Epidermal melanocyte (primary cell): ENCODE data around the gene NNT.
"Not testable (repeated sequence)": the region's sequence is repeated elsewhere in the genome, so short reads cannot be mapped to it uniquely, and the experiment has no call there.

Source experiments
- DNase-seq: peaks from one replicate; pipeline ENCODE4 v3.0.0; 2011; ENCODE audit warnings: low spot score; ENCODE audit not compliant: insufficient read length

The NNT gene

DNA sequence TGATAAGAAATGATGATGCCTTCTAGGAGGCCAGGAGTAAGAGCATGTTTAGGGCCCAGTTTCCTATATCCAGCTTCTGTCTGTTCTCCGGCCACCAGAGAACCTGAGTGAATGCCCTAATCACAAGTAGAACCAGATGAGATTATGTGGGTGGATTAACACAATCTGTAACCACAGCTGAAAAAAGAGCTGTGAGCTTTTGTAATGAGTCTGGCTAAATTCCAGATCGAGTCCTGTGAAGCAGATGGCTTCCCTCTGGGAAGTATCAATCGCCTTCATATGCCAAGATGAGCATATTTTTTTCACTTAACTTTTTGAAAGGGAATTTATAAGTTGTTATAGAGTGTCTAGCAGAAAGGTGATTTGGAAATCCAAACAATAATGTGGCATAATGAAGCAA, 99.8 kb downstream of the NNT start:
- no peak for DNase-seq

GRCh38 chr5:43704243-43704642, 101.3 kb downstream of the NNT start:
- DNase-seq = no peak

DNA sequence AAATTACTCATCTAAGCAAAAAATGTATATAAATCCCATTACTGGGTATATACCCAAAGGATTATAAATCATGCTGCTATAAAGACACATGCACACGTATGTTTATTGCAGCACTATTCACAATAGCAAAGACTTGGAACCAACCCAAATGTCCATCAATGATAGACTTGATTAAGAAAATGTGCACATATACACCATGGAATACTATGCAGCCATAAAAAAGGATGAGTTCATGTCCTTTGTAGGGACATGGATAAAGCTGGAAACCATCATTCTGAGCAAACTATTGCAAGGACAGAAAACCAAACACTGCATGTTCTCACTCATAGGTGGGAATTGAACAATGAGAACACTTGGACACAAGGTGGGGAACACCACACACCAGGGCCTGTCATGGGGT, 103.6 kb downstream of the NNT start:
- not testable (repeated sequence) for DNase-seq

DNA sequence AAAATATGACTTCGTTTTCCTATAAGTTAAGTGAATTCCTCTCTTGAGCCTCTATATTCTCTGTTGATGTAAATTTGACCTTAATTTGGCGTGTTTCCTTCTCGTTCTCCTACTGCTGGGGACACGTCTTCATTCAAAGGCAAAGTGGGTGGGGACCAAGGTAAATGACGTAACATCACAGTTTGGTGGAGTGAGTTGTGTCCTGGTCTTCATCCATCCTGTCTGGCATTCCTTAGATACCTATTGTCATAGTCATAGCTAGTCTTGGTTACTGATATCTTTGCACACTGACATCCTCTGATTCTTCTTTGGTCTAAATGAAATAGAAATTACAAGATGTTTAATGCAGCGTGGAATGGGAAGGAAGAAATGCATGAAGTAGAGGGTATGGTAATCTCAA, 108.5 kb downstream of the NNT start:
- DNase-seq = no peak

GRCh38 chr5:43712081-43712480, 109.1 kb downstream of the NNT start:
- DNase-seq = no peak

- not testable (repeated sequence) for DNase-seq
Measured at GRCh38 chr5:43719783-43720182, 116.8 kb downstream of the NNT start.

- no peak for DNase-seq
Measured at GRCh38 chr5:43728581-43728980, 125.6 kb downstream of the NNT start.

DNA sequence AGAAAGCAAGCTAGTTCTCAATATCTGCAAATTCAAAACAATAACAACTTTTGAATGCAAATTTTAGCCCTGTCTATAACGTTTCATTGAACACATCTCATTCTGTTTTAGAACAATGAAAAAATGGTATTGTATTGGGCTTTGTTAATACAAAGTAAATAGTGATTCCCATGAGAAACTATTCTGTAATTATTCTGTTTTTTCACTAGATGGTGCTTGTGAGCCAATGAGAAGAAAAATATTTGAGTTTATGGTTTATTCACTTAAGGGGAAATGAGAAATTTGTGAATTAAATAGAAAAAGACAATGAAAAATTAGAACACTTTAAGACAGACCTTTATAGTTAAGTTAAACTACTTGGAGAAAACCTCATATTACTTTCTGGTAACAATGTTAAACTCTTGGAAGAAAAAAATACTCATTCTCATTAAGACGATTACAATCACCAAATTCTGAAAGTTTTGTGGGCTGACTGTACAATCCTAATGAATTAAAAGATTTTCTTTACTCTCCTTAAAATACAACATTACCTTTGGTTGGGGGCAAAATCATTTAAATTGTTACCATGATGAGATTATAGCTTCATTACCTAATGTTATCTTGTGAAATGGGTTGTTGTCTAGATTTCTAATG, 127.0 kb downstream of the NNT start:
- no peak for DNase-seq

GRCh38 chr5:43730832-43731342, 127.9 kb downstream of the NNT start:
- no peak for DNase-seq

- no peak for DNase-seq
Measured at GRCh38 chr5:43731573-43731972, 128.6 kb downstream of the NNT start.

DNA sequence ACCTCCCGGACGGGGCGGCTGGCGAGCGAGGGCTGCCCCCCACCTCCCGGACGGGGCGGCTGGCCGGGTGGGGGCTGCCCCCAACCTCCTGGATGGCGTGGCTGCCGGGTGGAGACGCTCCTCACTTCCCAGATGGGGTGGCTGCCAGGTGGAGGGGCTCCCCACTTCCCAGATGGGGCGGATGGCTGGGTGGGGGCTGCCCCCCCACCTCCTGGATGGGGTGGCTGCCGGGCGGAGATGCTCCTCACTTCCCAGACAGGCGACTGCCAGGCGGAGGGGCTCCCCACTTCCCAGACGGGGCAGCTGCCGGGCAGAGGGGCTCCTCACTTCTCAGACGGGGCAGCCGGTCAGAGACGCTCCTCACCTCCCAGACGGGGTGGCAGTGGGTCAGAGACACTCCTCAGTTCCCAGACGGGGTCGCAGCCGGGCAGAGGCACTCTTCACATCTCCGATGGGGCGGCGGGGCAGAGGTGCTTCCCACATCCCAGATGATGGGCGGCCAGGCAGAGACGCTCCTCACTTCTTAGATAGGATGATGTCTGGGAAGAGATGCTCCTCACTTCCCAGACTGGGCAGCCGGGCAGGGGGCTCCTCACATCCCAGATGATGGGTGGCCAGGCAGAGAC, 143.1 kb downstream of the NNT start:
- DNase-seq = not testable (repeated sequence)

- DNase-seq = no peak
Measured at GRCh38 chr5:43750809-43751208, 147.8 kb downstream of the NNT start.

DNA sequence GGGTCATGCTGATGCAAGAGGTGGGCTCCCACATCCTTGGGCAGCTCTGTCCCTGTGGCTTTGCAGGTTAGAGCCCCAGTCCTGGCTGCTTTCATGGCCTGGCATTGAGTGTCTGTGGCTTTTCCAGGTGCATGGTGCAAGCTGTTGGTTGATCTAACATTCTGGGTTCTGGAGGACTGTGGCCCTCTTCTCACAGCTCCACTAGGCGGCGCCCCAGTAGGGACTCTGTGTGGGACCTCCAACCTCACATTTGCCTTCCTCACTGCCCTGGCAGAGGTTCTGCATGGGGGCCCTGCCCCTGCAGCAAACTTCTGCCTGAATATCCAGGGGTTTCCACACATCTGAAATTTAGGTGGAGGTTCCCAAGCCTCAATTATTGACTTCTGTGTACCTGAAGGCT, 150.1 kb downstream of the NNT start:
- no peak for DNase-seq
